ENCODE data around the gene RFPL2.

- TF ChIP-seq CTCF (IDR thresholded peaks at IDR 0.05; ENCODE audit: low read length) (no peak), EZH2phosphoT487 (IDR thresholded peaks at IDR 0.05; ENCODE audit: low read length) (no peak)
Measured at GRCh38 chr22:32222991-32223390, 18.1 kb upstream of the RFPL2 start.
